Tibial nerve (tissue), 4 donors: ENCODE measurements around the gene H6PD. TPM values are rescaled to one million over a fixed set of nuclear protein-coding genes. Genes with fewer than 3 reads are reported as not detected.
A peak's percentile ranks its signal among the peaks of the same experiment; 100 is the strongest.

Source experiments
- DNase-seq, 2 donors: peaks; one replicate each; pipeline ENCODE4 v3.0.0-alpha.2; 2019; ENCODE audit warnings: low spot score in 2 of 2
- H3K27ac ChIP-seq, 4 donors: fragments of 200-600 bp; sonication (generic) in 3 of 4; one replicate each; pipeline ENCODE4 v1.5.1; 2017 to 2019; ENCODE audit warnings: mild to moderate bottlenecking in 1 of 4
- H3K27me3 ChIP-seq, 2 donors: fragments of 200-600 bp; sonication (generic) in 1 of 2; one replicate each; pipeline versions ENCODE4 v1.5.1 to v1.6.0; 2017 to 2019
- H3K36me3 ChIP-seq, 3 donors: fragments of 200-600 bp; sonication (generic); one replicate each; pipeline ENCODE4 v1.5.1; 2018 to 2019
- H3K4me1 ChIP-seq, 4 donors: fragments of 200-600 bp; sonication (generic) in 3 of 4; one replicate each; pipeline ENCODE4 v1.5.1; 2017 to 2019
- H3K4me3 ChIP-seq, 4 donors: fragments of 200-600 bp; sonication (generic) in 3 of 4; one replicate each; pipeline ENCODE4 v1.5.1; 2017 to 2019; ENCODE audit warnings: mild to moderate bottlenecking in 1 of 4, moderate library complexity in 1 of 4
- H3K9me3 ChIP-seq, 4 donors: fragments of 200-600 bp; sonication (generic) in 3 of 4; one replicate each; pipeline ENCODE4 v1.5.1; 2017 to 2019
- EP300 ChIP-seq, 2 donors: sonication (generic); formaldehyde crosslinking; IDR thresholded peaks; one replicate each; pipeline ENCODE4 v1.6.1; 2017; ENCODE audit warnings: antibody characterized with exemption in 2 of 2, mild to moderate bottlenecking in 1 of 2
- POLR2A ChIP-seq, 2 donors: fragments of 450-650 bp; IDR thresholded peaks; one replicate each; pipeline ENCODE4 v1.6.1; 2017; ENCODE audit warnings: antibody characterized with exemption in 2 of 2, mild to moderate bottlenecking in 2 of 2, moderate library complexity in 2 of 2
- WGBS, 2 donors: methylation state at CpG; one replicate each; pipeline ENCODE4 v1.1.5; 2018; 5-methylcytosine and 5-hydroxymethylcytosine counted together
- total RNA-seq, 4 donors: library from RNA; depleted of rRNA; stranded (reverse); fragments of >200 nt; gene quantifications; one replicate each; pipeline ENCODE4 v1.1.0, GENCODE V29; 2016
- TF ChIP-seq, protein P1 (sequence below), 5 experiments: fragments of 200-600 bp in 3 of 5; fragments of 450-650 bp in 2 of 5; sonication (generic) in 3 of 5; IDR thresholded peaks; one replicate each; pipeline ENCODE4 v1.5.1; 2016 to 2019; ENCODE audit warnings: antibody characterized with exemption in 5 of 5, mild to moderate bottlenecking in 3 of 5, moderate library complexity in 2 of 5

Gene H6PD, protein sequence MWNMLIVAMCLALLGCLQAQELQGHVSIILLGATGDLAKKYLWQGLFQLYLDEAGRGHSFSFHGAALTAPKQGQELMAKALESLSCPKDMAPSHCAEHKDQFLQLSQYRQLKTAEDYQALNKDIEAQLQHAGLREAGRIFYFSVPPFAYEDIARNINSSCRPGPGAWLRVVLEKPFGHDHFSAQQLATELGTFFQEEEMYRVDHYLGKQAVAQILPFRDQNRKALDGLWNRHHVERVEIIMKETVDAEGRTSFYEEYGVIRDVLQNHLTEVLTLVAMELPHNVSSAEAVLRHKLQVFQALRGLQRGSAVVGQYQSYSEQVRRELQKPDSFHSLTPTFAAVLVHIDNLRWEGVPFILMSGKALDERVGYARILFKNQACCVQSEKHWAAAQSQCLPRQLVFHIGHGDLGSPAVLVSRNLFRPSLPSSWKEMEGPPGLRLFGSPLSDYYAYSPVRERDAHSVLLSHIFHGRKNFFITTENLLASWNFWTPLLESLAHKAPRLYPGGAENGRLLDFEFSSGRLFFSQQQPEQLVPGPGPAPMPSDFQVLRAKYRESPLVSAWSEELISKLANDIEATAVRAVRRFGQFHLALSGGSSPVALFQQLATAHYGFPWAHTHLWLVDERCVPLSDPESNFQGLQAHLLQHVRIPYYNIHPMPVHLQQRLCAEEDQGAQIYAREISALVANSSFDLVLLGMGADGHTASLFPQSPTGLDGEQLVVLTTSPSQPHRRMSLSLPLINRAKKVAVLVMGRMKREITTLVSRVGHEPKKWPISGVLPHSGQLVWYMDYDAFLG
- total RNA-seq: 10 to 100 TPM; 53.1 to 88.6 (median 72.7) TPM

DNA sequence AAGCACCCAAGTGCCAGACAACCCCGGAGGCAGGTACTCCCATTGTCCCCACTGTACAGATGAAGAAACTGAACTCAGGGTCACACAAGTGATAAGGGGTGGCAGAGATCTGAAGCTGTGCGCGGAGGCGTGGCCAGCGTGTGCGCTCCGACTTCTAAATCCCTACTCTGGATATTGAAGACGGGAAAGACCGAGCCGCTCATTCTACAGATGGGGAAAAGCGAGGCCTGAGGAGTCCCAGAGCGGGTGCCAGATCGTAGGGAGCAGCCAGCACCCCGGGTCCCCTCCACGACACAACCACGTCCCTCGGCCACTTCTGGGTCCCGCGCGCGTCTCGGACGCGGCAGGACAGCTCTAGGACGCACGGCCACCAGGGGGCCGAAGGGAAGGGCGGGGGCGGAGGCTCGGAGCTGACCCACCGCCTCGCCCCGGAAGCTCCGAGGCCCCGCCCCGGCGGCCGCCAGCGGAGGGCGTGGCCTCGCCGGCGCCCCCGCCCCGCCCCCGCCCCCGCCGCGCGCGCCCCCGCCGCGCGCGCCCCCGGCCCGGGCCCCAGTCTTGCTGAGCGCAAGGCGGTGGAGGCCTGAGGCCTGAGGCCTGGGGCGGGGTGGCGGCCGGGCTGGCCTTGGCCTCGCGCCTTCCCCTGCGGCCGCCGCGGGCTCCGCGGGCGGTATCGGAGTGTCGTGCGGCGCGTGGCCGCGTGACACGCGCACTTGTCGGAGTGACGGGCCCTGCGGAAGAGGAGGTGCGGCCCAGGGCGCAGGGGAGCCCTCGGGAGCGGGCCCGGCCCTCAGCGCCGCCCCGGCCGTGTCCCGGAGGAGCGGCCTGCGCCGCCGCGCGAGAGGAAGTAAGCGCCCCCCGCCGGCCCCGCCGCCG lies at the start of gene H6PD:
Gene H6PD, plus strand, starts transcription at position 552 of the 873 bp plus-strand sequence. CDS start 10,161 bp downstream, outside the sequence.
- Histone ChIP-seq H3K9me3 (peaks cover 0 to 4% (median 0%) of the 10 kb centered on the region in 4 donors), H3K4me3 (peak within 1 kb of the TSS; percentile 48 to 80 (median 74)), H3K27ac (peak within 1 kb of the TSS; percentile 86 to 98 (median 94)), H3K27me3 (no peaks in the 10 kb centered on the region), H3K36me3 (no peaks in the 10 kb centered on the region), H3K4me1 (peaks cover 0 to 56% (median 45%) of the 10 kb centered on the region in 4 donors)
- DNase-seq: peak; percentile 69 to 73
- WGBS, 2 donors: 3 to 7% methylated on average over 32 to 38 of the region's 106 CpGs
- TF ChIP-seq EP300 (IDR thresholded peaks at IDR 0.05): peak in 1 of 2 donors; percentile 87
- TF ChIP-seq, protein P1, sequence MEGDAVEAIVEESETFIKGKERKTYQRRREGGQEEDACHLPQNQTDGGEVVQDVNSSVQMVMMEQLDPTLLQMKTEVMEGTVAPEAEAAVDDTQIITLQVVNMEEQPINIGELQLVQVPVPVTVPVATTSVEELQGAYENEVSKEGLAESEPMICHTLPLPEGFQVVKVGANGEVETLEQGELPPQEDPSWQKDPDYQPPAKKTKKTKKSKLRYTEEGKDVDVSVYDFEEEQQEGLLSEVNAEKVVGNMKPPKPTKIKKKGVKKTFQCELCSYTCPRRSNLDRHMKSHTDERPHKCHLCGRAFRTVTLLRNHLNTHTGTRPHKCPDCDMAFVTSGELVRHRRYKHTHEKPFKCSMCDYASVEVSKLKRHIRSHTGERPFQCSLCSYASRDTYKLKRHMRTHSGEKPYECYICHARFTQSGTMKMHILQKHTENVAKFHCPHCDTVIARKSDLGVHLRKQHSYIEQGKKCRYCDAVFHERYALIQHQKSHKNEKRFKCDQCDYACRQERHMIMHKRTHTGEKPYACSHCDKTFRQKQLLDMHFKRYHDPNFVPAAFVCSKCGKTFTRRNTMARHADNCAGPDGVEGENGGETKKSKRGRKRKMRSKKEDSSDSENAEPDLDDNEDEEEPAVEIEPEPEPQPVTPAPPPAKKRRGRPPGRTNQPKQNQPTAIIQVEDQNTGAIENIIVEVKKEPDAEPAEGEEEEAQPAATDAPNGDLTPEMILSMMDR (IDR thresholded peaks at IDR 0.05): peak; percentile 57 to 95 (median 71)
- TF ChIP-seq POLR2A (IDR thresholded peaks at IDR 0.05): peak; percentile 61 to 80

DNA sequence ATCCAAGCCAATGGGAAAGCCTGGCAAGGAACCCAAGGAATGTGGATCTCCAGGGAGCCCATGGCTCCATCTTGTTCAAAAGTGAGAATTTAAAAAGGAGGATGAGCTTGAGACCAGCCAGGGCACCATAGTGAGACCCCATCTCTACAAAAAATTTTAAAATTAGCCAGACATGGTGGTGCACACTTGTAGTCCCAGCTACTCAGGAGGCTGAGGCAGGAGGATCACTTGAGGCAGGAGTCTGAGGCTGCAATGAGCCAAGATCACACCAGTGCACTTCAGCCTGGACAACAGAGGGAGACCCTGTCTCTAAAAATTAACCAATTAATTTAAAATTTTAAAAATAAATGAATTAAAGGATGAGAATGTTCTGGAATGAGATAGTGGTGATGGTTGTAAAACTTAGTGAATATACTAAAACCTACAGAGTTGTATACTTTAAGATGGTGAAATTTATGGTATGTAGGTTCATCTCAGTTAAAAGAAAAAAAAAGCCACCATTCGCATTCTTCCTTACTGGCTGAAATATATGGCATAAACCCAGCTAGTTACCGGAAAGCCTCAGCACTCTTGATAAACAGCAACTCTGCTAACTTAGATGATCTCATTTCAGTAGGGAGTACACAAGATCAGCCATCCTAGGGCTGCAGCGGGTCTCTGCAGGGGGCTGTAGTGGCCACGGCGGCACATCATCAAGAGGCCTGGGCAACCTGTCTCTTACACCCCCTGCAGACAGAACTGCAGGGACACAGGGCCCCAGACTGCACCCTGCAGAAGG lies 48.3 kb upstream of the H6PD start:
- no peaks in the 10 kb centered on the region for H3K36me3 ChIP-seq
- no peak for DNase-seq
- no peak overlapping the region for H3K4me3 ChIP-seq
- H3K27ac ChIP-seq: no peak overlapping the region
- H3K27me3 ChIP-seq: no peaks in the 10 kb centered on the region
- WGBS, 2 donors: 49 to 51% methylated on average over 5 of the region's 5 CpGs
- no peaks in the 10 kb centered on the region for H3K9me3 ChIP-seq
- H3K4me1 ChIP-seq: peaks cover 0 to 22% (median 2%) of the 10 kb centered on the region in 4 donors
- TF ChIP-seq, protein P1 (IDR thresholded peaks at IDR 0.05): no peak

DNA sequence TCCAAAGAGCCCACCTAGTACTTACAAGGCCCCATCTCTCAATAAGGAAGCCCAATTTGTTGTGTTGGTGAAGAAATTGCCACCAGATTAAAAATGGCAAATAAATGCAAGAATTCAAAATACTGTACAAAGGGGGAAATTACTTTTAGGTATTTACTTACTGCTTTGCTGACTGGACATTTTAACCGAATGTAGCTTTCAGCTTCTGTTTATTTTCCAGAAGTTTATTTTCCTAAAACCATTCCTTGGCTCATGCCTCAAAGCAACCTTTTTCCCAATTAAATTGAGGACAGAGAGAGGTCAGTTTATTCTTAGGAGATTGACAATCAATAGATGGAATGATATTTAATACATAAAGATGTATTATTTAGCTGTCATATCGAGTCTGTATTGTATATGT lies 47.6 kb upstream of the H6PD start:
- no peaks in the 10 kb centered on the region for H3K9me3 ChIP-seq
- TF ChIP-seq EP300 (IDR thresholded peaks at IDR 0.05) (no peak), POLR2A (IDR thresholded peaks at IDR 0.05) (no peak)
- TF ChIP-seq, protein P1 (IDR thresholded peaks at IDR 0.05): no peak
- H3K27ac ChIP-seq: no peak overlapping the region
- no peak for DNase-seq
- H3K4me3 ChIP-seq: no peak overlapping the region
- 42 to 49% methylated on average over 2 of the region's 2 CpGs for WGBS, 2 donors
- no peaks in the 10 kb centered on the region for H3K36me3 ChIP-seq
- H3K4me1 ChIP-seq: peaks cover 0 to 14% (median under 1%) of the 10 kb centered on the region in 4 donors
- no peaks in the 10 kb centered on the region for H3K27me3 ChIP-seq

DNA sequence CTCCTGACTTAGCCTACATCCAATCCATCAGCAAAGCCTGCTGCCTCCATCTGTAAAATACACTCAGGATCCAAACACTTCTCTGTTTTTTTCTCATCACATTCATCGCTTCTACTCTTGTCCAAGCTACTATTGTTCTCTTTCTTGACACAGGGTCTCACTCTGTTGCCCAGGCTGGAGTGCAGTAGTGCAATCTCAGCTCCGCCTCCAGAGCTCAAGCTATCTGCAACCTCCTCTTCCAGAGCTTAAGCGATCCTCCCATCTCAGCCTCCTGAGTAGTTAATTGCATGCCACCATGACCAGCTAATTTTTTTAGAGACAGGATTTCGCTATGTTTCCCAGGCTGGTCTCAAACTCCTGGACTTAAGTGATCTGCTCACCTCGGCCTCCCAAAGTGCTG lies 44.3 kb upstream of the H6PD start:
- Histone ChIP-seq H3K9me3 (no peaks in the 10 kb centered on the region), H3K27me3 (no peaks in the 10 kb centered on the region), H3K36me3 (no peaks in the 10 kb centered on the region), H3K4me3 (no peak overlapping the region), H3K4me1 (no peaks in the 10 kb centered on the region), H3K27ac (no peak overlapping the region)
- DNase-seq: no peak
- TF ChIP-seq POLR2A (IDR thresholded peaks at IDR 0.05) (no peak), EP300 (IDR thresholded peaks at IDR 0.05) (no peak)
- TF ChIP-seq, protein P1 (IDR thresholded peaks at IDR 0.05): no peak
- 95 to 96% methylated on average over 5 of the region's 5 CpGs for WGBS, 2 donors
